Mucosa of rectum (tissue), 2 donors: ENCODE results near the gene PPIL1.
"Not testable (repeated sequence)": the region's sequence is repeated elsewhere in the genome, so short reads cannot be mapped to it uniquely, and the experiment has no call there.

Experiments used
- H3K27ac ChIP-seq, 2 donors: one replicate each; pipeline ENCODE4 v1.7.0; 2013; ENCODE audit warnings: inconsistent platforms in 2 of 2, low read depth in 2 of 2, low read length in 2 of 2
- H3K27me3 ChIP-seq, 2 donors: one replicate each; pipeline ENCODE4 v1.7.0; 2013; ENCODE audit warnings: low read length in 2 of 2; ENCODE audit not compliant: control insufficient read depth in 2 of 2, insufficient read depth in 2 of 2
- H3K36me3 ChIP-seq, 2 donors: one replicate each; pipeline ENCODE4 v1.7.0; 2013; ENCODE audit warnings: low read length in 2 of 2; ENCODE audit not compliant: control insufficient read depth in 2 of 2, insufficient read depth in 2 of 2
- H3K4me1 ChIP-seq, 2 donors: one replicate each; pipeline ENCODE4 v1.7.0; 2013; ENCODE audit warnings: low read length in 2 of 2, mild to moderate bottlenecking in 1 of 2; ENCODE audit not compliant: control insufficient read depth in 2 of 2, insufficient read depth in 2 of 2
- H3K4me3 ChIP-seq, 2 donors: one replicate each; pipeline ENCODE4 v1.7.0; 2013; ENCODE audit warnings: low read length in 2 of 2
- H3K9ac ChIP-seq, 2 donors: one replicate each; pipeline ENCODE4 v1.7.0; 2013; ENCODE audit warnings: low read length in 2 of 2, low read depth in 1 of 2, mild to moderate bottlenecking in 1 of 2
- H3K9me3 ChIP-seq, 2 donors: one replicate each; pipeline ENCODE4 v1.7.0; 2013; ENCODE audit warnings: low read length in 2 of 2; ENCODE audit not compliant: control insufficient read depth in 2 of 2
- donor health status: healthy.
- donor health status: Normal muscosa, but diverticular disease.

The PPIL1 gene

DNA sequence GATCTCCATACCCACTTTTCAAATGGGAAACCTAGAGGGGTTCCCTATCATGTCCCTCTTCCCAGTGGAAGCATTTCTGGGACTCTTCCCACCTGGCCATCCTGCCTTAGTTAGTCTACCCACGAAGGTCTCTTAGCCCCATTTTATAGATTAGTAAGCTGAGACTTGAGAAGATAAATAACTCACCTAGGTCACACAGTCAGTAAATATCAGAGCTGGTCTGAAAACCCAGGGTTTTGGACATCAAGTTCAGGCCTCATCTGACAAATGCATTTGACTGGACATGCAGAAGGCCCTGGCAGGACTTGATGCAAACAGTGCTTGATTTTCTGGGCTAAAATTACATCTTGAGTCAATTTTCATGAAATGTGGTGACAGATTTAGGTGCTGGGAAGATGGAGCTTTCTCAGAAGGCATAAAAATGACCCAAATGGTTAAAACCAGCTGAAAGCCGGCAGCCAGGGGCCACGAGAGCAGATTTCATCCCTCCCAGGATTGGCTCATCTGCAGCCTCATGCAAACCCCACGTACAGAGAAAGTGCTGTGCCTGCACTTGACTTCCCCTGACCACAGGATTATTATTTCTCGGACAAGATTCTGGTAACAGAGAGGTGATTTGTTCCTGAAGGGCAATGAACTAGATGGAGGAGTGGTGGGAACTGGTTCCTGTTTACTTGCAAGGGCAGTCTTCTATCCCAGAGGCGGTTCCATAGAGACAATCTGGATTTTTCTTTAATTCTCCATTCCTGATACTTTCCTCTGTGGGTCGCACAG is 58.5 kb downstream of the PPIL1 start:
- Histone ChIP-seq H3K4me1 (no peaks in the 10 kb centered on the region), H3K9me3 (no peaks in the 10 kb centered on the region), H3K36me3 (no peaks in the 10 kb centered on the region), H3K27ac (no peak overlapping the region), H3K9ac (no peak overlapping the region), H3K4me3 (no peak overlapping the region), H3K27me3 (no peaks in the 10 kb centered on the region)

- Histone ChIP-seq H3K4me1 (no peaks in the 10 kb centered on the region), H3K9ac (no peak overlapping the region), H3K27ac (no peak overlapping the region), H3K4me3 (no peak overlapping the region), H3K36me3 (no peaks in the 10 kb centered on the region), H3K9me3 (no peaks in the 10 kb centered on the region), H3K27me3 (no peaks in the 10 kb centered on the region)
Observed at GRCh38 chr6:36814249-36814648, 60.4 kb downstream of the PPIL1 start.

DNA sequence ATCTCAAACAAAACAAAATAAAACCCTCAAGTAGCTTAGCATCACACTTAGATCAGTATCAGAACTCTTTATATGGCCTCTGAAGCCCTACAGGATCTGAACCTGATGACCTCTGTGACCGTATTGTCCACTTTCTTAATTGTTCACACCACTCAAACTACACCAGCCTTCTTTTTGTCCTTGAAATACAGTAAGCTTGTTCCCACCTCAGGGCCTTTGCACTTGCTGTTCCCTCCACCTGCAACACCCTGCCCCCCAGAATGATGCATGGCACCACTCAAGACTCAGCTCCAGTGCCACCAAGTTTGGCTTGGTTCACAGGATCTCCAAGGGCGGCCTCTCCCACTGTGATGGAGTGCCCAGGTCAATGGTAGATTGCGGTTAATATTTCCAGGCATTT is 61.1 kb downstream of the PPIL1 start:
- Histone ChIP-seq H3K27me3 (no peaks in the 10 kb centered on the region), H3K4me3 (no peak overlapping the region), H3K36me3 (no peaks in the 10 kb centered on the region), H3K9me3 (no peaks in the 10 kb centered on the region), H3K4me1 (no peaks in the 10 kb centered on the region), H3K27ac (no peak overlapping the region), H3K9ac (no peak overlapping the region)

- H3K27ac ChIP-seq, H3K36me3 ChIP-seq, H3K27me3 ChIP-seq, H3K9me3 ChIP-seq, H3K9ac ChIP-seq, H3K4me1 ChIP-seq, H3K4me3 ChIP-seq: not testable (repeated sequence)
Observed at GRCh38 chr6:36813047-36813446, 61.6 kb downstream of the PPIL1 start.

- Histone ChIP-seq H3K36me3 (no peaks in the 10 kb centered on the region), H3K4me1 (no peaks in the 10 kb centered on the region), H3K9me3 (no peaks in the 10 kb centered on the region), H3K9ac (no peak overlapping the region), H3K4me3 (no peak overlapping the region), H3K27me3 (peaks cover 1 to 2% of the 10 kb centered on the region in 2 donors), H3K27ac (no peak overlapping the region)
Observed at GRCh38 chr6:36809941-36810803, 64.4 kb downstream of the PPIL1 start.

- H3K4me1 ChIP-seq, result no peaks in the 10 kb centered on the region
- no peak overlapping the region for H3K4me3 ChIP-seq
- H3K9ac ChIP-seq, result no peak overlapping the region
- no peaks in the 10 kb centered on the region for H3K36me3 ChIP-seq
- no peaks in the 10 kb centered on the region for H3K9me3 ChIP-seq
- no peak overlapping the region for H3K27ac ChIP-seq
- peaks cover 2 to 4% of the 10 kb centered on the region in 2 donors for H3K27me3 ChIP-seq
Observed at GRCh38 chr6:36809156-36809555, 65.4 kb downstream of the PPIL1 start.

- Histone ChIP-seq H3K36me3 (no peaks in the 10 kb centered on the region), H3K9ac (no peak overlapping the region), H3K27ac (no peak overlapping the region), H3K9me3 (no peaks in the 10 kb centered on the region), H3K4me1 (no peaks in the 10 kb centered on the region), H3K27me3 (peaks cover 2 to 4% of the 10 kb centered on the region in 2 donors), H3K4me3 (no peak overlapping the region)
Observed at GRCh38 chr6:36808634-36809033, 66.0 kb downstream of the PPIL1 start.

GRCh38 chr6:36807750-36808149 is 66.9 kb downstream of the PPIL1 start:
- no peak overlapping the region for H3K4me3 ChIP-seq
- H3K9me3 ChIP-seq, result no peaks in the 10 kb centered on the region
- H3K9ac ChIP-seq, result no peak overlapping the region
- no peaks in the 10 kb centered on the region for H3K36me3 ChIP-seq
- no peak overlapping the region for H3K27ac ChIP-seq
- H3K4me1 ChIP-seq, result no peaks in the 10 kb centered on the region
- H3K27me3 ChIP-seq, result peaks cover 2 to 4% of the 10 kb centered on the region in 2 donors

DNA sequence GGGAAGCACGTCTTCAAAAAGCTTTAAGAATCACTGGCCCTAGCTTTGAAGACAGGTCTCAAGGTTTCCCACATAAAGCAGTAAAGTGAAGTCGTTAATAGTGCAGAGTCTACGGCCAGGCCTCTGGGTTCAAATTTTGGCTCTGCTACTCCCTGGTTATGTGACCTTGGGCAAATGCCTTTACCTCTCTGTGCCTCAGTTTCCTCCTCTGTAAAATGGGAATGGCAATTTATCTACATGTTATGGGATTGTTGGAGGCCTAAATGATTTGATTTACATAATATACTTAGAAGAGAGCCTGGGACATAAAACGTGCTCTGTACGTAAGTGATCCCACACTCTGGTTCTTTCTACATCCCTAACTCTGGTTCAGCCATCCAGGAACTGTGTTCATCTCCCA is 67.5 kb downstream of the PPIL1 start:
- no peak overlapping the region for H3K4me3 ChIP-seq
- peaks cover 2 to 4% of the 10 kb centered on the region in 2 donors for H3K27me3 ChIP-seq
- H3K9me3 ChIP-seq, result no peaks in the 10 kb centered on the region
- H3K4me1 ChIP-seq, result no peaks in the 10 kb centered on the region
- no peaks in the 10 kb centered on the region for H3K36me3 ChIP-seq
- no peak overlapping the region for H3K27ac ChIP-seq
- no peak overlapping the region for H3K9ac ChIP-seq

DNA sequence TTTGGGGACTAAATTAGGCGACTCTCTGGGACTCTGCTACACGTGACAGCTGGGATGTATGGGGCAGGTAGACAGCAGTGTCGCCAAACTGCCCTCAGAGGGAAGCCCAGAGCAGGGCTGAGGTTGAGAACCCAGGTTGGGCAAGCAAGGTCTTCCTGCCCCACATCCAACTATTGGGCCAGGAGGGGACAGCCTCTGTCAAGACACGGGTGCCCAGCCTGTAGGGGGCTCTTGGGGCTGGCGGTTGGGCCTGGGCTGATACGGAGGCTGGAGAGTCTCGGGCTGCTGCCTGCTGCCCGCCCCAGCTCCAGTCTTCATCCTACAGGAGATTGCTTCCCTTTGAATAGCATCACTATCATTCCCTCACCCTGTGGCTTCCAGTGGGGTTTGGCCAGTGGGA is 68.7 kb downstream of the PPIL1 start:
- Histone ChIP-seq H3K9me3 (no peaks in the 10 kb centered on the region), H3K9ac (no peak overlapping the region), H3K36me3 (no peaks in the 10 kb centered on the region), H3K4me3 (no peak overlapping the region), H3K27me3 (peaks cover 2 to 4% of the 10 kb centered on the region in 2 donors), H3K27ac (no peak overlapping the region), H3K4me1 (no peaks in the 10 kb centered on the region)
